HepG2 (cell line): Measurements from ENCODE around the gene SP3. TPM values are rescaled to one million over a fixed set of nuclear protein-coding genes. Genes with fewer than 3 reads are reported as not detected.

Experiments used
- ARNTL ChIP-seq: sonication (generic); formaldehyde crosslinking; IDR thresholded peaks from 2 replicates; pipeline ENCODE4 v1.4.0; 2020; ENCODE audit warnings: mild to moderate bottlenecking, missing genetic modification reagents
- ASH2L ChIP-seq: fragments of 300-600, 200-600 bp; sonication (generic); IDR thresholded peaks from 2 replicates; pipeline ENCODE4 v1.7.0; 2017; ENCODE audit warnings: low read depth, mild to moderate bottlenecking, moderate library complexity, mixed read lengths, low read length; ENCODE audit not compliant: insufficient read length
- FOXA1 ChIP-seq, 2 experiments: fragments of 450-650 bp in 1 of 2; sonication (generic) in 1 of 2; formaldehyde crosslinking in 1 of 2; IDR thresholded peaks; 2 replicates each; pipeline versions ENCODE4 v1.4.0 to v1.6.1; 2016 to 2020; ENCODE audit warnings: missing genetic modification reagents in 1 of 2
- GPN1 ChIP-seq: sonication (generic); formaldehyde crosslinking; IDR thresholded peaks from 2 replicates; pipeline ENCODE4 v1.5.1; 2020; ENCODE audit warnings: missing genetic modification reagents, borderline replicate concordance
- JUN ChIP-seq: sonication (generic); formaldehyde crosslinking; IDR thresholded peaks from 2 replicates; pipeline ENCODE4 v1.4.0; 2020; ENCODE audit warnings: mild to moderate bottlenecking, missing genetic modification reagents
- KDM3A ChIP-seq: IDR thresholded peaks from 2 replicates; pipeline ENCODE4 v1.6.1; 2018; ENCODE audit warnings: low read depth, missing compliant biosample characterization
- LRRFIP1 ChIP-seq: sonication (generic); formaldehyde crosslinking; conservative IDR thresholded peaks from 2 replicates; pipeline ENCODE4 v1.4.0; 2020; ENCODE audit warnings: missing genetic modification reagents
- MEIS1 ChIP-seq: sonication (generic); formaldehyde crosslinking; IDR thresholded peaks from 2 replicates; pipeline ENCODE4 v1.9.0; 2021; ENCODE audit warnings: mild to moderate bottlenecking, missing genetic modification reagents, moderate library complexity, borderline replicate concordance
- NCOA2 ChIP-seq: sonication (generic); formaldehyde crosslinking; IDR thresholded peaks from 2 replicates; pipeline ENCODE4 v1.8.0; 2022; ENCODE audit warnings: inconsistent platforms
- NFIC ChIP-seq: IDR thresholded peaks from 2 replicates; pipeline ENCODE4 v1.6.1; 2012; ENCODE audit warnings: mild to moderate bottlenecking, low read length, inconsistent platforms
- NFKBIZ ChIP-seq: IDR thresholded peaks from 2 replicates; pipeline ENCODE4 v1.6.1; 2018; ENCODE audit warnings: missing genetic modification reagents, missing compliant biosample characterization
- NR2C2 ChIP-seq: sonication (generic); formaldehyde crosslinking; IDR thresholded peaks from 2 replicates; pipeline ENCODE4 v1.4.0; 2020; ENCODE audit warnings: missing genetic modification reagents, mild to moderate bottlenecking, moderate library complexity, borderline replicate concordance
- NR2F2 ChIP-seq: IDR thresholded peaks from 2 replicates; pipeline ENCODE4 v1.6.1; 2012; ENCODE audit warnings: low read depth, inconsistent platforms, borderline replicate concordance
- PAXIP1 ChIP-seq: sonication (generic); formaldehyde crosslinking; conservative IDR thresholded peaks from 2 replicates; pipeline ENCODE4 v1.4.0; 2020; ENCODE audit warnings: mild to moderate bottlenecking, missing genetic modification reagents, moderate library complexity
- PRDM4 ChIP-seq: sonication (generic); formaldehyde crosslinking; IDR thresholded peaks from 2 replicates; pipeline ENCODE4 v1.9.0; 2021; ENCODE audit warnings: missing genetic modification reagents, borderline replicate concordance
- RBM22 ChIP-seq: fragments of 200-400 bp; formaldehyde crosslinking; optimal IDR thresholded peaks from 2 replicates; pipeline ENCODE3; 2017; ENCODE audit warnings: mild to moderate bottlenecking, low read length, moderate library complexity
- ZNF331 ChIP-seq: sonication (generic); formaldehyde crosslinking; IDR thresholded peaks from 2 replicates; pipeline ENCODE4 v1.4.0; 2020; ENCODE audit warnings: missing genetic modification reagents
- ZNF652 ChIP-seq: IDR thresholded peaks from 2 replicates; pipeline ENCODE4 v1.6.1; 2016; ENCODE audit warnings: low read depth, borderline replicate concordance
- ZNF713 ChIP-seq: sonication (generic); formaldehyde crosslinking; IDR thresholded peaks from 2 replicates; pipeline ENCODE4 v1.4.0; 2020; ENCODE audit warnings: mild to moderate bottlenecking, missing genetic modification reagents
- ZNF746 ChIP-seq: sonication (generic); formaldehyde crosslinking; IDR thresholded peaks from 2 replicates; pipeline ENCODE4 v1.8.0; 2022; ENCODE audit warnings: mild to moderate bottlenecking, missing genetic modification reagents
- ZNF777 ChIP-seq: sonication (generic); formaldehyde crosslinking; IDR thresholded peaks from 2 replicates; pipeline ENCODE4 v1.4.0; 2020; ENCODE audit warnings: missing genetic modification reagents
- polyA plus RNA-seq, 8 experiments: library from polyadenylated mRNA; depleted of rRNA in 3 of 8; stranded (reverse) in 7 of 8; unstranded in 1 of 8; fragments of >200 nt; fragmentation: Illumina TruSeq in 4 of 8; extraction: Trizol in 4 of 8; gene quantifications; 2 replicates each; pipeline versions ENCODE4 v1.2.1 to v1.2.3, GENCODE V29; 2011 to 2016; ENCODE audit warnings: low read depth in 4 of 8, missing spikeins in 1 of 8, mixed read lengths in 1 of 8; ENCODE audit not compliant: insufficient read depth in 1 of 8
- total RNA-seq, 5 experiments: library from RNA; depleted of rRNA; stranded (reverse); fragments of >200 nt; fragmentation: Illumina TruSeq; extraction: Trizol; gene quantifications; 2 replicates each; pipeline ENCODE4 v1.2.3, GENCODE V29; 2016; ENCODE audit warnings: low read depth in 1 of 5

SP3 gene
- total and polyA plus RNA-seq, 2 of the 13 experiments (the other 11 are each of a cell fraction or from before 2014, with no cell fraction given), result 57.3 to 132 TPM

GRCh38 chr2:173966274-173967098 is 1.3 kb upstream of the SP3 start (continued):
- TF ChIP-seq LRRFIP1 (CRISPR knock-in tag), result no peak
- TF ChIP-seq PAXIP1 (CRISPR knock-in tag), result peak; percentile 97
- TF ChIP-seq RBM22, result no peak
- peak; percentile 65; the same call in 1 of the 2 replicates for TF ChIP-seq NFIC
- TF ChIP-seq ASH2L, result peak; percentile 84
- peak; percentile 47; the same call in 1 of the 2 replicates for TF ChIP-seq NCOA2 (CRISPR knock-in tag)
- 0 out of 2 replicates have a peak, but pooled peaks have one; percentile 35 for TF ChIP-seq ARNTL (CRISPR knock-in tag)
- TF ChIP-seq JUN (CRISPR knock-in tag), result 0 out of 2 replicates have a peak, but pooled peaks have one; percentile 38
- TF ChIP-seq FOXA1 (IDR thresholded peaks at IDR 0.05), result no peak
- 0 out of 2 replicates have a peak, but pooled peaks have one; percentile 51 for TF ChIP-seq FOXA1 (CRISPR knock-in tag; IDR thresholded peaks at IDR 0.05)
- 0 out of 2 replicates have a peak, but pooled peaks have one; percentile 28 for TF ChIP-seq NFKBIZ (CRISPR knock-in tag)
- TF ChIP-seq GPN1, result no peak
- TF ChIP-seq PRDM4 (CRISPR knock-in tag), result no peak
- TF ChIP-seq KDM3A (CRISPR knock-in tag), result no peak
- TF ChIP-seq ZNF746, result no peak
- TF ChIP-seq ZNF713 (CRISPR knock-in tag), result no peak
- peak; percentile 37; the same call in 1 of the 2 replicates for TF ChIP-seq NR2C2 (CRISPR knock-in tag)
- TF ChIP-seq ZNF652, result 0 out of 2 replicates have a peak, but pooled peaks have one; percentile 39
- TF ChIP-seq ZNF331 (CRISPR knock-in tag), result no peak
- TF ChIP-seq NR2F2, result 0 out of 2 replicates have a peak, but pooled peaks have one; percentile 13
- no peak for TF ChIP-seq ZNF777 (CRISPR knock-in tag)
- no peak; the same call in 1 of the 2 replicates for TF ChIP-seq MEIS1 (CRISPR knock-in tag)
